ENCODE results near the gene SKI.

The SKI gene

GRCh38 chr1:2228157-2228594, at the start of gene SKI:
TSS of gene SKI (plus strand) at chr1:2228319. CDS start at chr1:2228767, 448 bp downstream.
- no peak for DNase-seq

- DNase-seq, result no peak
These were observed 49.2 kb upstream of the SKI start for GRCh38 chr1:2178875-2179274.

GRCh38 chr1:2179283-2180013, 48.7 kb upstream of the SKI start:
- DNase-seq, result no peak

- DNase-seq, result no peak
These were observed 47.5 kb upstream of the SKI start for GRCh38 chr1:2180297-2181245.

GRCh38 chr1:2181271-2181670, 46.8 kb upstream of the SKI start:
- DNase-seq, result no peak

- no peak for DNase-seq
These were observed 46.4 kb upstream of the SKI start for GRCh38 chr1:2181752-2182151.

GRCh38 chr1:2182376-2182775, 45.7 kb upstream of the SKI start:
- no peak for DNase-seq

- DNase-seq, result no peak
These were observed 44.2 kb upstream of the SKI start for GRCh38 chr1:2183937-2184334.

GRCh38 chr1:2184531-2184930, 43.6 kb upstream of the SKI start:
- no peak for DNase-seq

- DNase-seq, result no peak
These were observed 43.2 kb upstream of the SKI start for GRCh38 chr1:2184934-2185333.

GRCh38 chr1:2185880-2186855, 42.0 kb upstream of the SKI start:
- no peak for DNase-seq

GRCh38 chr1:2186901-2187300, 41.2 kb upstream of the SKI start:
- no peak for DNase-seq

- no peak for DNase-seq
These were observed 40.5 kb upstream of the SKI start for GRCh38 chr1:2187619-2188018.

- DNase-seq, result no peak
These were observed 39.8 kb upstream of the SKI start for GRCh38 chr1:2188336-2188735.

- DNase-seq, result peak; percentile 94
These were observed 38.4 kb upstream of the SKI start for GRCh38 chr1:2189459-2190425.

- DNase-seq, result no peak
These were observed 37.6 kb upstream of the SKI start for GRCh38 chr1:2190491-2190976.

GRCh38 chr1:2192031-2192995, 35.8 kb upstream of the SKI start:
- no peak for DNase-seq

GRCh38 chr1:2193514-2194281, 34.4 kb upstream of the SKI start:
- DNase-seq, result no peak

GRCh38 chr1:2194319-2194897, 33.7 kb upstream of the SKI start, which contains the start of gene FAAP20:
TSS of gene FAAP20 (minus strand) at chr1:2194772. CDS start at chr1:2194749, 23 bp downstream.
- peak; percentile 77 for DNase-seq
